A549 treated with GW870086 at 1 μM for 4 hours (cell line): Measurements from ENCODE around the gene DACT3. TPM values are rescaled to one million over a fixed set of nuclear protein-coding genes. Genes with fewer than 3 reads are reported as not detected.

ENCODE experiments used
- total RNA-seq: library from RNA; stranded (reverse); fragments of 200-300 nt; extraction: Qiagen RNA extraction; gene quantifications from 5 replicates; pipeline ENCODE4 v1.2.3, GENCODE V29; 2022; ENCODE audit warnings: low read depth

DACT3 gene
- total RNA-seq, result 0.15 to 0.26 TPM (median 0.22 TPM) in 5 replicates

GRCh38 chr19:46661020-46661731 is at the start of gene DACT3:
Gene DACT3, minus strand, starts transcription at chr19:46661182. Its CDS starts 118 bp downstream, at chr19:46661064.

GRCh38 chr19:46635920-46636761 is 24.8 kb downstream of the DACT3 start, which contains the start of gene GNG8:
Gene GNG8, minus strand, starts transcription at chr19:46636202. Its CDS starts 1,520 bp downstream, at chr19:46634682.

GRCh38 chr19:46624958-46625661 is 35.9 kb downstream of the DACT3 start, which contains the start of gene PTGIR:
Gene PTGIR, minus strand, starts transcription at chr19:46625089. Its CDS starts 864 bp downstream, at chr19:46624225.

GRCh38 chr19:46601318-46602224 is 59.4 kb downstream of the DACT3 start, which contains the start of gene CALM3:
Gene CALM3, plus strand, starts transcription at chr19:46601330. Its CDS starts 105 bp downstream, at chr19:46601435.

Other genes with a start within 250 kb of the DACT3 start
- gene CCDC8, start 247.6 kb downstream of the DACT3 start, total RNA-seq, result not detected in 5 replicates
- not detected in 5 replicates for gene PNMA8C, start 232.2 kb downstream of the DACT3 start, total RNA-seq
- gene PNMA8A, start 189.6 kb downstream of the DACT3 start, total RNA-seq, result 9.3 to 10.4 TPM (median 10.0 TPM) in 5 replicates
- gene PNMA8B, start 165.3 kb downstream of the DACT3 start, total RNA-seq, result not detected in 5 replicates
- gene CALM3, start 59.9 kb downstream of the DACT3 start, total RNA-seq, result 195 to 247 TPM (median 227 TPM) in 5 replicates
- 0.15 to 0.27 TPM in 2 of 5 replicates, not detected in the others for gene PTGIR, start 36.1 kb downstream of the DACT3 start, total RNA-seq
- gene GNG8, start 25.0 kb downstream of the DACT3 start, total RNA-seq, result not detected in 5 replicates
- gene PRKD2, start 55.9 kb upstream of the DACT3 start, total RNA-seq, result 22.0 to 30.2 TPM (median 27.9 TPM) in 5 replicates
- 17.6 to 20.8 TPM (median 19.2 TPM) in 5 replicates for gene FKRP, start 84.9 kb upstream of the DACT3 start, total RNA-seq
- 72.8 to 90.7 TPM (median 85.6 TPM) in 5 replicates for gene STRN4, start 85.3 kb upstream of the DACT3 start, total RNA-seq
- 207 to 256 TPM (median 226 TPM) in 5 replicates for gene SLC1A5, start 127.4 kb upstream of the DACT3 start, total RNA-seq
- 243 to 332 TPM (median 307 TPM) in 5 replicates for gene AP2S1, start 189.7 kb upstream of the DACT3 start, total RNA-seq
- 22.4 to 31.2 TPM (median 27.2 TPM) in 5 replicates for gene ARHGAP35, start 199.8 kb upstream of the DACT3 start, total RNA-seq